Gastroesophageal sphincter (tissue), 4 donors: ENCODE measurements around the gene ATAD5. TPM values are rescaled to one million over a fixed set of nuclear protein-coding genes. Genes with fewer than 3 reads are reported as not detected.
"Not testable (repeated sequence)": the region's sequence is repeated elsewhere in the genome, so short reads cannot be mapped to it uniquely, and the experiment has no call there.

Experiments
- ATAC-seq: fragments of 150-250 bp; one replicate; pipeline ENCODE4 v1.9.1; 2016; ENCODE audit warnings: mild to moderate bottlenecking, moderate library complexity
- H3K27ac ChIP-seq, 4 donors: fragments of 200-600 bp; sonication (generic) in 3 of 4; 1 replicate in 3 of 4; 2 replicates in 1 of 4; pipeline ENCODE4 v1.5.1; 2016 to 2019
- H3K27me3 ChIP-seq: fragments of 200-600 bp; sonication (generic); one replicate; pipeline ENCODE4 v1.5.1; 2019
- H3K36me3 ChIP-seq, 2 donors: fragments of 200-600 bp; sonication (generic); one replicate each; pipeline ENCODE4 v1.5.1; 2019; ENCODE audit warnings: control low read depth in 1 of 2
- H3K4me1 ChIP-seq, 3 donors: fragments of 200-600 bp; sonication (generic); 1 replicate in 2 of 3; 2 replicates in 1 of 3; pipeline ENCODE4 v1.5.1; 2016 to 2019; ENCODE audit warnings: control low read depth in 2 of 3
- H3K4me3 ChIP-seq, 2 donors: fragments of 200-600 bp; sonication (generic); one replicate each; pipeline ENCODE4 v1.5.1; 2019; ENCODE audit warnings: mild to moderate bottlenecking in 1 of 2, moderate library complexity in 1 of 2
- H3K9me3 ChIP-seq, 3 donors: fragments of 200-600 bp; sonication (generic); one replicate each; pipeline ENCODE4 v1.5.1; 2017 to 2019; ENCODE audit warnings: control low read depth in 2 of 3
- EP300 ChIP-seq: sonication (generic); formaldehyde crosslinking; IDR thresholded peaks from one replicate; pipeline ENCODE4 v1.6.1; 2017; ENCODE audit warnings: antibody characterized with exemption, mild to moderate bottlenecking
- POLR2A ChIP-seq, 2 donors: fragments of 450-650 bp; IDR thresholded peaks; one replicate each; pipeline ENCODE4 v1.6.1; 2017; ENCODE audit warnings: antibody characterized with exemption in 2 of 2, mild to moderate bottlenecking in 2 of 2, moderate library complexity in 1 of 2
- POLR2AphosphoS5 ChIP-seq: sonication (generic); formaldehyde crosslinking; IDR thresholded peaks from one replicate; pipeline ENCODE4 v1.6.1; 2017; ENCODE audit warnings: antibody characterized with exemption
- WGBS, 2 donors: methylation state at CpG; one replicate each; pipeline ENCODE4 v1.1.5; 2018; ENCODE audit warnings: low coverage in 1 of 2; 5-methylcytosine and 5-hydroxymethylcytosine counted together
- total RNA-seq, 4 donors: library from RNA; depleted of rRNA; stranded (reverse); fragments of >200 nt; gene quantifications; one replicate each; pipeline ENCODE4 v1.1.0, GENCODE V29; 2016
- TF ChIP-seq, protein P1 (sequence below), 4 experiments: fragments of 200-600 bp in 2 of 4; fragments of 450-650 bp in 2 of 4; sonication (generic) in 1 of 4; IDR thresholded peaks; one replicate each; pipeline ENCODE4 v1.5.1; 2017 to 2019; ENCODE audit warnings: antibody characterized with exemption in 4 of 4, mild to moderate bottlenecking in 2 of 4, moderate library complexity in 2 of 4

The ATAD5 gene
- total RNA-seq, 4 donors from 2014 or later = 0.47 to 1.7 (median 0.86) TPM

DNA sequence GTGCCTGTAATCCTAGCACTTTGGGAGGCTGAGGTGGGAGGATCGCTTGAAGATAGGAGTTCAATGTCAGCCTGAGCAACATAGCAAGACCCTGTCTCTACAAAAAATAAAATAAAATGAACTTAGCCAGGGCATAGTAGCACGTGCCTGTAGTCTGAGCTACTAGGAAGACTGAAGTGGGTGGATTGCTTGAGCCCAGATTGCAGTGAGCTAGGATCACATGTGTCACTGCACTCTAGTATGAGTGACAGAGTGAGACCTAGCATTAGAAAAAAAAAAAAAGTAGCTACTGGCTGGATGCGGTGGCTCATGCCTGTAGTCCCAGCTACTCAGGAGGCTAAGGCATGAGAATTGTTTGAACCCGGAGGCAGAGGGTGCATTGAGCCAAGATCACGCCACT lies 96.0 kb downstream of the ATAD5 start:
- H3K27me3 ChIP-seq = peaks cover 54% of the 10 kb centered on the region

GRCh38 chr17:30928584-30928983 lies 96.8 kb downstream of the ATAD5 start:
- Histone ChIP-seq H3K9me3 (no peaks in the 10 kb centered on the region), H3K27me3 (peaks cover 46% of the 10 kb centered on the region), H3K27ac (no peak overlapping the region), H3K4me1 (no peaks in the 10 kb centered on the region), H3K36me3 (no peaks in the 10 kb centered on the region), H3K4me3 (no peak overlapping the region)
- ATAC-seq = no peak
- WGBS, 2 donors = 56% methylated on average over 3 of the region's 3 CpGs; no CpG with 5 or more reads in 1 of the 2 donors
- TF ChIP-seq POLR2AphosphoS5 (no peak), EP300 (no peak), POLR2A (IDR thresholded peaks at IDR 0.05) (no peak)
- TF ChIP-seq, protein P1, sequence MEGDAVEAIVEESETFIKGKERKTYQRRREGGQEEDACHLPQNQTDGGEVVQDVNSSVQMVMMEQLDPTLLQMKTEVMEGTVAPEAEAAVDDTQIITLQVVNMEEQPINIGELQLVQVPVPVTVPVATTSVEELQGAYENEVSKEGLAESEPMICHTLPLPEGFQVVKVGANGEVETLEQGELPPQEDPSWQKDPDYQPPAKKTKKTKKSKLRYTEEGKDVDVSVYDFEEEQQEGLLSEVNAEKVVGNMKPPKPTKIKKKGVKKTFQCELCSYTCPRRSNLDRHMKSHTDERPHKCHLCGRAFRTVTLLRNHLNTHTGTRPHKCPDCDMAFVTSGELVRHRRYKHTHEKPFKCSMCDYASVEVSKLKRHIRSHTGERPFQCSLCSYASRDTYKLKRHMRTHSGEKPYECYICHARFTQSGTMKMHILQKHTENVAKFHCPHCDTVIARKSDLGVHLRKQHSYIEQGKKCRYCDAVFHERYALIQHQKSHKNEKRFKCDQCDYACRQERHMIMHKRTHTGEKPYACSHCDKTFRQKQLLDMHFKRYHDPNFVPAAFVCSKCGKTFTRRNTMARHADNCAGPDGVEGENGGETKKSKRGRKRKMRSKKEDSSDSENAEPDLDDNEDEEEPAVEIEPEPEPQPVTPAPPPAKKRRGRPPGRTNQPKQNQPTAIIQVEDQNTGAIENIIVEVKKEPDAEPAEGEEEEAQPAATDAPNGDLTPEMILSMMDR (IDR thresholded peaks at IDR 0.05) = no peak

More for the DNA sequence above, 96.0 kb downstream of the ATAD5 start:
- Histone ChIP-seq H3K36me3 (no peaks in the 10 kb centered on the region), H3K9me3 (no peaks in the 10 kb centered on the region), H3K4me1 (peaks cover 0 to 2% (median under 1%) of the 10 kb centered on the region in 3 donors), H3K27ac (no peak overlapping the region), H3K4me3 (no peak overlapping the region)
- TF ChIP-seq, protein P1 (IDR thresholded peaks at IDR 0.05) = no peak
- TF ChIP-seq POLR2A (IDR thresholded peaks at IDR 0.05) = no peak
- no peak for TF ChIP-seq EP300
- TF ChIP-seq POLR2AphosphoS5 = no peak
- no peak for ATAC-seq
- 93 to 100% methylated on average over 2 to 5 of the region's 5 CpGs for WGBS, 2 donors

GRCh38 chr17:30929081-30929633 lies 97.4 kb downstream of the ATAD5 start:
- H3K9me3 ChIP-seq = no peaks in the 10 kb centered on the region
- TF ChIP-seq POLR2A (IDR thresholded peaks at IDR 0.05) = no peak
- TF ChIP-seq, protein P1 (IDR thresholded peaks at IDR 0.05) = no peak
- TF ChIP-seq POLR2AphosphoS5 = no peak
- no peak for TF ChIP-seq EP300
- H3K36me3 ChIP-seq = no peaks in the 10 kb centered on the region
- no peak overlapping the region for H3K27ac ChIP-seq
- H3K27me3 ChIP-seq = peaks cover 40% of the 10 kb centered on the region
- no peaks in the 10 kb centered on the region for H3K4me1 ChIP-seq
- 34 to 48% methylated on average over 5 of the region's 8 CpGs for WGBS, 2 donors
- no peak overlapping the region for H3K4me3 ChIP-seq
- no peak for ATAC-seq

DNA sequence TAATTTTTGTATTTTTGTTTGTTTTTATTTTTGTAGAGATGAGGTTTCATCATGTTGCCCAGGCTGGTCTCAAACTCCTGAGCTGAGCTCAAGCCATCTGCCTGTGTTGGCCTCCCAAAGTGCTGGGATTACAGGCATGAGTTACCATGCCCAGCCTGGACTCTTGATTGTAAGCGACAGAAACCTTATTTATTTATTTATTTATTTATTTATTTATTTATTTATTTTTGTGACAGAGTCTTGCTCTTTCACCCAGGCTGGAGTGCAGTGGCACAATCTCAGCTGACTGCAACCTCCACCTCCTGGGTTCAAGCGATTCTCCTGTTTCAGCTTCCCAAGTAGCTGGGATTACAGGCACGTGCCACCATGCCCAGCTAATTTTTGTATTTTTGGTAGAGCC lies 98.1 kb downstream of the ATAD5 start:
- not testable (repeated sequence) for H3K4me3 ChIP-seq, H3K27ac ChIP-seq, ATAC-seq, H3K4me1 ChIP-seq, H3K9me3 ChIP-seq, H3K36me3 ChIP-seq
- H3K27me3 ChIP-seq = peaks cover 35% of the 10 kb centered on the region
- 75 to 94% methylated on average over 2 to 3 of the region's 3 CpGs for WGBS, 2 donors

DNA sequence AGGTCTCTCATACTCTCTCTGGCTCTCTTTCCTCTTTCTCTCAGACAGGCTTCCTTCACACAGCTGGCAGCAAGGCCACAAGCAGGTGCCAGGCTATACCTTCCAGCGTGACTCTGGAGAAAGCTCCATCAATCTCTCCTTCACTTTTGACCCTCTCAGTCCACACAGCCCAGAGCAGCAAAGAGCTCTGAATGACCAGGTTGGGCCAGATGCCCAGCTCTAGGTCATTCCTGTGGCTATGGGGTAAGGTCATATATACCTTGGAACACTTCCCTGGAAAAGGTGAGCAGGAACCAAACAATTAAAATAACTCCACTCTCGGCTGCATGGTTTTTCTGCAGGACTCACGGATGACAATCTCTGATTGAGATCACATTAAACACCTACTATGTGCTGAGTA lies 98.7 kb downstream of the ATAD5 start:
- Histone ChIP-seq H3K27me3 (peaks cover 29% of the 10 kb centered on the region), H3K9me3 (no peaks in the 10 kb centered on the region), H3K4me3 (no peak overlapping the region), H3K27ac (no peak overlapping the region), H3K4me1 (no peaks in the 10 kb centered on the region), H3K36me3 (no peaks in the 10 kb centered on the region)
- TF ChIP-seq POLR2A (IDR thresholded peaks at IDR 0.05) (no peak), EP300 (no peak), POLR2AphosphoS5 (no peak)
- TF ChIP-seq, protein P1 (IDR thresholded peaks at IDR 0.05) = no peak
- WGBS, 2 donors = 86% methylated on average over 2 of the region's 3 CpGs; no CpG with 5 or more reads in 1 of the 2 donors
- ATAC-seq = no peak

DNA sequence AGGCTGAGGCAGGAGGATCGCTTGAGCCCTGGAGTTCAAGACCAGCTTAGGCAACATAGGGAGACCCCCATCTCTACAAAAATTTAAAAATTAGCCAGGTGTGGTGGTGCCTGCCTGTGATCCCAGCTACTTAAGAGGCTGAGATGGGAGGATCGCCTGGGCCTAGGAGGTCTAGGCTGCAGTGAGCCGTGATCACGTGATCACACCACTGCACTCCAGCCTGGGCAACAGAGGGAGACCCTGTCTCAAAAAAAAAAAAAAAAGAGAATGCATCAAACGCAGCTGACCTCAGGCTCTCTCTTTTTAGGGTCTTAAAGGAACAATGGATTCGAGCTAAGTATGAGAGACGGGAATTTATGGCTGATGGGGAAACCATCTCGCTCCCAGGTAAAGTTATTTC lies 99.8 kb downstream of the ATAD5 start:
- not testable (repeated sequence) for ATAC-seq, H3K27ac ChIP-seq
- whole genome bisulfite sequencing, 2 donors = 85 to 100% methylated on average over 4 to 7 of the region's 8 CpGs

More for the DNA sequence above, 99.8 kb downstream of the ATAD5 start:
- not testable (repeated sequence) for H3K4me3 ChIP-seq, H3K36me3 ChIP-seq, H3K4me1 ChIP-seq, H3K9me3 ChIP-seq
- peaks cover 18% of the 10 kb centered on the region for H3K27me3 ChIP-seq
